Activated CD8-positive, alpha-beta memory T cell treated with anti-CD3 and anti-CD28 coated beads for 36 hours (primary cell): ENCODE measurements around the gene COL1A2. TPM values are rescaled to one million over a fixed set of nuclear protein-coding genes. Genes with fewer than 3 reads are reported as not detected.

Experiments used
- CTCF ChIA-PET: fragments of 350-600 bp; sonication (Branson Sonifier 250); formaldehyde crosslinking; loops from one replicate; lab custom pipeline; 2021; ENCODE audit warnings: antibody characterized with exemption; lab: Charles Lee
- POLR2A ChIA-PET: fragments of 350-600 bp; sonication (Branson Sonifier 250); formaldehyde crosslinking; loops from one replicate; lab custom pipeline; 2021; ENCODE audit warnings: antibody characterized with exemption; lab: Charles Lee
- total RNA-seq, 2 experiments: library from RNA; stranded (reverse); gene quantifications; one replicate each; pipeline ENCODE4 v1.2.3, GENCODE V29; 2021

The COL1A2 gene
- total RNA-seq, 2 experiments from 2014 or later, result 0.21 to 0.23 TPM

GRCh38 chr7:94426980-94427875 lies 32.5 kb downstream of the COL1A2 start:
- ChIA-PET CTCF (no interaction called here), POLR2A (no interaction called here)

GRCh38 chr7:94429153-94429552 lies 34.5 kb downstream of the COL1A2 start:
- ChIA-PET POLR2A (no interaction called here), CTCF (no interaction called here)

DNA sequence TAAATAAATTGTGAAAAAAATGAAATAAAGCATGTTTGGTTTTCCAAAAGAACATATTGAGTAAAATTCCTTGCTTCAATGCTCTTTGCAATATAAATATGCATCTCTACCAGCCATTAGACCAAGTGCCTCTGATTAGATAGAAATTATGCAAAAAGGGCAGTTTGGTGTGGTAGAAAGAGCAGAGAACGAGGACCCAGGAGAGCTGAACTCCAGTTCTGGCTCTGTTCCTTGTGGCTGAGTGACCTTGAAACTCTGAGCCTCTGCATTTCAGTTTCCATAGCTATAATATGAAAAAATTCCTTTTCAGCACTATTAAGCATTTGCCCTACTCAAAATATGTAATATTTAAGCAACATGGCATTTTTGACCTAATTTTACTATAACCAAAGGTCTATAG lies 36.5 kb downstream of the COL1A2 start:
- ChIA-PET CTCF (no interaction called here), POLR2A (no interaction called here)

DNA sequence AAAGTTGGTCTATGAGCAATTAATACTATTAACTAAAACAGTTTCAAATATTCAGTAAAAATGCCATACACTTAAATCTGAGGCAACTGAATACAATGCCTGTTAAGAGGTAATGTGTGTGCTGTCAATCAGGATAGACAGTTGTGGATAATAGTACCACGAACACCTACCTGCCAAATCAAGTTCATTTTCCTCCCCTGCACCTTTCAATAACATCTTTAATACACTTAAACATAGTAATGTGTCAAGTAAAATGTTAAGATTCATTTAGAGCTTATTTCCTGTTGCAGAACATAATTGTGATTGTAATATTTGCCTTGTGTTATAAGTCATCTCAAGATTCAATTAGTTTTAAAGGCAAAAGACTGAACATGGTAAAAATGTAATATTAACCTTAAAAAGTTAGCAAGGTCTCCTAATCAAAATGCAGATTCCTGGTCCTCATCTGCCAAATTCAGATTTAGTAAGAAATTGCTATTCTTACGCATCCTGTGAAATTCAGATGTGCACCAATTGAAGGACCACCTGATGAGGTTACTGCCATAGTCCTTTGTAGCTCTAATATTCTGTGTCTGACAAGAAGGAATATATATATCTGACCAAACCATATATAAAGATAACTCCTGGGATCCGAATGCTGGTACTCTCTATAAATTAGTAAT lies 37.1 kb downstream of the COL1A2 start:
- POLR2A ChIA-PET, result no interaction called here
- CTCF ChIA-PET, result no interaction called here

GRCh38 chr7:94432281-94432670 lies 37.6 kb downstream of the COL1A2 start:
- POLR2A ChIA-PET, result no interaction called here
- CTCF ChIA-PET, result no interaction called here

DNA sequence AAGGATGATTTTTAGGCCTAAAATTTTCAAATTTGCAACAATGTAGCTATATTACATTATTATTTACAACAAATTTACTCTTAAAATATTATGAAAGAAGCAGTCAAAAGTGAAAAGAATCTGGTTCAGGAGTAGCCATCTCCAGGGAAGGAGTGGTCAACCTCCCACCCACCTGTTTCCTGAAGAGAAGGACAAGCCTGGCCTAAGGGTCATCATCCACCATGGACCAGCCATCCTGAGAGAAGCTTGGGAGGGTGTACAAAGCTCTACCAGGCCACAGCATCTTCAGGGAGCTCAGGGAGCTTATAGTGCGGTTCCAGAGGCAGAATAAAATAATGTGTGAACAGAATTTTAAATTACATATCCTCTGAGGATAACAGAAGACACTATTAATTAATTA lies 38.1 kb downstream of the COL1A2 start:
- POLR2A ChIA-PET, result no interaction called here
- CTCF ChIA-PET, result no interaction called here

DNA sequence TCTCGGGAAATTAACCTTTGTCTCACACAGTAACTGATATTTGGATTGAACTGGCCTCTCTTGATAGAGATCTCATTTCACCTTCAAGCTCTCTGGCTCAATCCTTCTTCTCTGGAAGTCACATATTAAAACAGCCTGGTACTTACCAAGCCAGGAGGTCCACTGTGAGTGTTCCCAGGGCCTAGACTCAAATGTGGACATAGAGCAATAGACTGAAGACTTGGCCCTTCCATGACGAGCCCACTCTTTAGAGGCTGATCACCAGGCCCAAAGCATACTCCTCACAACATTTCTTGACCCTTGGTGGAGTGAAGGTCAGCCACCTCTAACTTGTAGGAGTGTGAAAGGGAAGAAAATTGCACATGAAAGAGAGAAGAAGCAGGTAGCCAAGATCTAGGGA lies 38.5 kb downstream of the COL1A2 start:
- POLR2A ChIA-PET, result no interaction called here
- CTCF ChIA-PET, result no interaction called here

- ChIA-PET CTCF (interaction anchor here (0.5 kb wide), 1 partner anchor 41 kb away, joined by 3 read pairs; no protein-coding TSS in a partner anchor), POLR2A (no interaction called here)
Observed at GRCh38 chr7:94434042-94434441, 39.3 kb downstream of the COL1A2 start.

- CTCF ChIA-PET, result interaction anchor here (0.9 kb wide), 1 partner anchor 12 kb away, joined by 3 read pairs; no protein-coding TSS in a partner anchor
- POLR2A ChIA-PET, result no interaction called here
Observed at GRCh38 chr7:94436018-94436604, 41.4 kb downstream of the COL1A2 start.

DNA sequence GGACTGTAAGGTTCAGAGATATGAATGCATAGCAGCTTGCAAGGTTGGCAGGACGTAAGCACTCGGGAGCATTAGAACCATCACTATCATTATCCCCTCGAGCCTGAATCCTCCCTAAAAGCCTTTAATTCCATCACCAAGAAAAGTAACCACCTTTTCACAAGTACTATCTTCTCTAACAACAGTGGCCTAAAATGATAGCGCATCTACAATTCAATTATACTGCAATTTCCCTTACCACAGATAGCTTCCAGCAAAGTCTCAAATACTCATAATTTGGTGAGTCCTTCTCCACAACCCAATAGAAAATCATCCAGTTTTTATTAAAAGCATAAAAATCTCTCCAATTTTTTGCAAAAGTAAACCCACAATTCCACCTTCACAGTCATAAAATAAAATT lies 42.0 kb downstream of the COL1A2 start:
- ChIA-PET POLR2A (no interaction called here), CTCF (interaction anchor here (0.9 kb wide), 1 partner anchor 12 kb away, joined by 3 read pairs; no protein-coding TSS in a partner anchor)

GRCh38 chr7:94439893-94440381 lies 45.2 kb downstream of the COL1A2 start:
- CTCF ChIA-PET, result interaction anchor here (1.0 to 1.7 kb wide), 3 partner anchors 9 to 45 kb away, joined by 3 read pairs; no protein-coding TSS in a partner anchor

DNA sequence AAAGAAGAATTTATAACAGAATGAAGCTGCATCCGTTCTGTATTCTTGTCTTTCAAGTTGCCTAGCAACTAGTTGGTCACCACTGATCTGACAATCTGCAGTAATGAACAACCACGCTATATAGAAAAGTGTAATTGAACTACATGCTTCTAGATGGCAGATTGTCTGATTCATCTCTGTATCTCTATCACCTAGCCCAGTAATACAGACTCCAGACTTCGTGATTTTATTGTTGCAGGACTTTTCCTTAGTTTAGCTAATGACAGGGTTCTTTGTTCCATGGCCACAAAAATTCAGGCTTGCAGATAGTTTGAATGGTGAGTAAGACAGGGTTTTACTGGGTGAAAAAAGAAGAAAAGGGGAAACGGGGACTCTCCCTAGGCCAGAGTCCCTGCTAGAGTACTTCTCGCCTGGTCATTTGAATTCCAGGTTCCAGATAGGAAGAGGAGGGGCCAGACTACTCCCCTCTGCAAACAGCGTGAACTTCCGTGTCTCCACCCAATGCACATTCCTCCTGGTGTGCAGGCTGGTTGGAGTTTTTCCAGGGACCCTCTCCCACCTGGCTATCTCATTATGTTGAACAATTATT lies 45.9 kb downstream of the COL1A2 start:
- CTCF ChIA-PET, result interaction anchor here (1.0 to 1.7 kb wide), 3 partner anchors 8 to 45 kb away, joined by 3 read pairs; no protein-coding TSS in a partner anchor
- POLR2A ChIA-PET, result no interaction called here

More at GRCh38 chr7:94439893-94440381, 45.2 kb downstream of the COL1A2 start:
- POLR2A ChIA-PET, result no interaction called here

DNA sequence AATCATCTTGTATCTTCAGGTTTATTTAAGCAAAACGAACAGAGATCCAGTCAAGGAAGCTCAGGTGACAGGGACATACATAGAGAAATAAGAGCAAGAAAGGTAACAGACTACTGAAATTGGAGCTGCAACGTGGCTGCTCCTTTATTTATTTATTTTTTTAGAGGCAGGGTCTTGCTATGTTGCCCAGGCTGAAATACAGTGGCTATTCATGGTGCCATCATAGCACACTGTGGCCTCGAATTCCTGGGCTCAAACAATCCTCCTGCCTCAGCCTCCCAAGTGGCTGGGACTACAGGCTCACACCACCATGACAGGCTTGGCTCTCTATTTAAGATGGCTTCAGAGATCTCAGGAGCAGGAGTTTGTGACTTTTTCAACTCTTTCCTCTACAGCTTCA lies 46.4 kb downstream of the COL1A2 start:
- ChIA-PET CTCF (no interaction called here), POLR2A (no interaction called here)

DNA sequence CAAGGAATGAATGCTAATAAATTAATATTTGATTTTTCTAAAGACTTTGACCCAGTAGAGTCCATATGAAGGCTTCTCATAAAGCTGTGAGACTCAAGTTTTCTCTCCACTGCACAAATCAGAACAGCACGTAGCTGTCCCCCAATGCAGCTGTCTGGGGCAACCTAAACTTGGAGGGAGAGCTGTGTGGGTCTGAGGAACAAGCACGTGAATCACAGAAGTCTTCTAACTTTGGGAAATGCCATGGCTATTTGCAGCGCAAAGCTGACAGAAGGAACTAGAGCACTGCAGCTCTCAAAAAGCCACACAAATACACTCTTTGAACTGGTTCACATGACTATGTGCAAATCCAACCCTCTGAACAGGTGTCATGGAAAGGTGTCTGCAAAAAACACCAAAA lies 47.9 kb downstream of the COL1A2 start:
- CTCF ChIA-PET, result interaction anchor here (1.0 kb wide), 1 partner anchor 8 kb away, joined by 3 read pairs; no protein-coding TSS in a partner anchor
- POLR2A ChIA-PET, result no interaction called here

- CTCF ChIA-PET, result no interaction called here
- POLR2A ChIA-PET, result no interaction called here
Observed at GRCh38 chr7:94444813-94445212, 50.1 kb downstream of the COL1A2 start.

DNA sequence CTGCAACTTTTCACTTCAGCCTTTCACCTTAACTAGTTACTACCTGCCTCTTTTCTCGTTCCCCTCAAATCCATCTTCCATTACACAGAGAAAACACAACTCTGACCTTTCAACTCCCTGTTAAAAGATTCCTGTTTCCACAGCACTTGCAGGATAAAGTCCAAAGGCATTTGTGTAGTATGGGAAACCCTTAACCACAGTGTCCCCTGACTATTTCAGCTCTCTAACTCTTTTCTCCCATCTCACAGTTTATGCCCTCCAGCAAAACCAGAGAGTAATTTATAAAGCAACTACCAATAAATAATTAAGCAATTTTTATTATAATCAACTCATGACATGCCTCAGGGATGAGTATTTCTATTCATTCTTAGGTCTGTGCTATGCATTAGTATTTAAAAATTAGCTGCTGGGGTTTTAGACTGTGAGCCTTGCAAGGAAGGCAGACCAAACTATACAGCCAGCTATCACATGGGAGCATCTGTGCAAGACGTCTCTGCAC lies 51.0 kb downstream of the COL1A2 start:
- POLR2A ChIA-PET, result no interaction called here
- CTCF ChIA-PET, result no interaction called here

DNA sequence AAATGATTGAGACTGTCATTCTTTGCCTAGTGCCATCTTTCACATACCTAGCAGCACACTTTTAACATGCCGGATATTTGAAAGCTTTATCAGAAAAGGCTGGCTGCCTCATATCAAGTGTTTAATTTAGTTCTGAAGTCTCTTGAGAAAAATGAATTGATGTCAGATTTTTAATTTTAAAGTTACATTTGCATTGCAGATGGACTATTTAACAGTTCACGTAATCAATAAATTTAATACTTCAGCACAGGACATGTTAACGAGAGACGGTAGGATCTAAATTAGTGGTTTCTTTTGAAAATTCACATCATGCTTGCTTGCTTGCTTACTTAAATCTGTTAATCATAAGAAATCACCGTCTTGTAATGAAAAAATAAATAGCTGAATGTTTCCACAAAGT lies 51.6 kb downstream of the COL1A2 start:
- ChIA-PET POLR2A (no interaction called here), CTCF (no interaction called here)

GRCh38 chr7:94449151-94449725 lies 54.5 kb downstream of the COL1A2 start:
- ChIA-PET POLR2A (no interaction called here), CTCF (interaction anchor here (0.7 to 1.4 kb wide), 6 partner anchors 9 to 445 kb away, joined by 3 read pairs; partner anchors contain the start of gene SGCE)
